GM06990 (cell line): ENCODE measurements around the gene GALNT7.

ENCODE experiments used
- DNase-seq: peaks from one replicate; pipeline ENCODE4 v3.0.0-alpha.2; 2011; ENCODE audit not compliant: insufficient read length; ENCODE audit errors: extremely low read depth
- H3K27me3 ChIP-seq: replicated peaks from 2 replicates; pipeline ENCODE4 v1.6.0; 2011; ENCODE audit warnings: low read length; ENCODE audit not compliant: control insufficient read depth, insufficient read depth
- H3K36me3 ChIP-seq: 2 replicates; pipeline ENCODE4 v1.5.1; 2011; ENCODE audit warnings: low read length; ENCODE audit not compliant: control insufficient read depth, insufficient read depth
- H3K4me3 ChIP-seq: replicated peaks from 2 replicates; pipeline ENCODE4 v1.5.1; 2011; ENCODE audit warnings: low read depth, mild to moderate bottlenecking, control low read depth, low read length
- CTCF ChIP-seq: IDR thresholded peaks from 2 replicates; pipeline ENCODE4 v1.5.1; 2011; ENCODE audit warnings: low read length, control low read depth, mild to moderate bottlenecking, inconsistent platforms; ENCODE audit not compliant: insufficient read depth, poor library complexity, severe bottlenecking

The GALNT7 gene

DNA sequence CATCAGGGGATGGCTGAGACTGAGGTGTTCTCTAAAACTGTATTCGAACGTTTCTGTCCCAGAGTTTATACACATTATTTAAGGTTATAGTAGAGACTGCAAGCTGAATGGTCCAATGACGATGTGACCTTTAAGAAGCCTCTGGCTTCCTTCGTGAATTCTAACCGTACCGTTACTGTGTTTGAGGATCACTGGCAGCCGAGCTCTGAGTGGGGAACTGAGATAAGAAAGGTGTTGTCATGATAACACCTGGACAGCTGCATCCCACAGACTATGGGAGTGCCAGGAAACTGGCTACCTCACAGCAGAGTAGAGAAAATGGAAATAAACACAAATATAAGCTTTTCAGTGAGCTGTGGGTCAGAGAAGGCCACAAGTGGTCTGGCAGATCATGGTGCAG lies 106.5 kb downstream of the GALNT7 start:
- no peak for TF ChIP-seq CTCF
- H3K27me3 ChIP-seq, result no peaks in the 10 kb centered on the region
- H3K4me3 ChIP-seq, result no peak overlapping the region
- no peaks in the 10 kb centered on the region; the same call in 1 of the 2 replicates for H3K36me3 ChIP-seq
- DNase-seq, result no peak

- no peak overlapping the region for H3K4me3 ChIP-seq
- H3K27me3 ChIP-seq, result no peaks in the 10 kb centered on the region
Measured at GRCh38 chr4:173277340-173277739, 108.7 kb downstream of the GALNT7 start.

DNA sequence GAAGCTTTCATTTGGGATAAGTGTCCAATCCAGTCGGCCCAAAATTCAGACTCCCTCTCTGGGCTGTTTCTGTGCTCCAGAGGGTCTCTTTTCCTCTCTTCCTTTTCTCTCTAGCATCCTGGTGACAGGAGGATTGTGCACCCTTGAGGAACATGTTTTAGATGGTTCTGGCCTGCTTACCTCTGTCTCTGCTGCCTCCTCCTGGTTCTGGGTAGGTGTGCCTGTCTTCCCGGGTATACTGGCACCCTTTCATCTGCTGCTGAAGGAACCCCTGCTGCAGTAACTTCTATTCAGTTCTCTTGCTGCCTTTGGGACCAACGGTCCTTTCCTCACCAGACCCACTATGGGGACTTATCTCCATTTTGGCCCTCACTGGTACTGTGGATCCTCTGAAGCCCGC lies 112.4 kb downstream of the GALNT7 start:
- H3K27me3 ChIP-seq, result no peaks in the 10 kb centered on the region
- no peak for DNase-seq
- TF ChIP-seq CTCF, result no peak
- no peak overlapping the region for H3K4me3 ChIP-seq
- H3K36me3 ChIP-seq, result no peaks in the 10 kb centered on the region

More at GRCh38 chr4:173277340-173277739, 108.7 kb downstream of the GALNT7 start:
- no peak for TF ChIP-seq CTCF
- no peaks in the 10 kb centered on the region; the same call in 1 of the 2 replicates for H3K36me3 ChIP-seq
- DNase-seq, result no peak

DNA sequence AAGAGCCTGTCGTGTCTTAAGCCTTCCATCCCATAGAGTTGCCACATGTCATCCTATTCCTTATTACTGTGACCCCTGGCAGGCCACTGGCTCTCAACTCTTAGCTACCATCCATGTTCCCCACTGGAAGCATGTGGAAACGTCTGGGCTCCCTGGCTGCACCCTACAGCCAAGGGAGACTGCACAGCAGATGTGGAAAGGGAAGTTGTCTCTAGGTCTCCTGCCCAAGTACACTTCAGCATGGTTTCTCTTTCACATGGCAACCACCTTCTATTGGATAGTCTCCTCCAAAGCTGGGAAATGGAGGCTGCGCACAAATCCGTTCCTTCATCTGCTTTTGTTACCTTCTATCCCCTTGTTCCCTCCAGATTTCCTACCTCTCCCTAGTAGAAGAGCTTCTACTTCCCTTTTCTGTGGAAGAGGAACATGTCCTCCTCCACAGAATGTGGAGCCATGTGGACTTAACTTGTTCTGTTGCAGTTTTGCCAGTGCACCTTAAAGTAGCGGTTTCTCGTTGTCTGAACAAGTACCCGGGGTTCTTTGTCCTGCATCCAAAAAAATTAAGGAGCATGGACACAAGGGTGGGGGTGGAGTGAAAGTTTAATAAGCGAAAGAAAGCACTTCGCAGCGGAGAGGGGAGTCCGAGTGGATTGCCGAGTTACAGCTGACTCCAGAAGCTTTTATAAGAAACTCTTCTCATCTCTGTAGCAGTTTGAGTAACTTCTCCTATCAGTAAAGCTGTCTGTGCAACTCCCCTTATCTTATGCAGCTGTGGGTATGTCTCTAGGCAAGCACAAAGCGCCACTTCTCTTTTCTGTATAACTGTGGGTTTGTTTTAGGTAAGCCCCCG lies 113.0 kb downstream of the GALNT7 start:
- H3K27me3 ChIP-seq, result no peaks in the 10 kb centered on the region
- no peak for TF ChIP-seq CTCF
- H3K36me3 ChIP-seq, result no peaks in the 10 kb centered on the region
- no peak for DNase-seq
- no peak overlapping the region for H3K4me3 ChIP-seq

GRCh38 chr4:173282256-173282562 lies 113.6 kb downstream of the GALNT7 start:
- no peak for TF ChIP-seq CTCF
- Histone ChIP-seq H3K27me3 (no peaks in the 10 kb centered on the region), H3K4me3 (no peak overlapping the region), H3K36me3 (no peaks in the 10 kb centered on the region)
- DNase-seq, result no peak
